GM21723 (cell line): ENCODE data around the gene PHACTR3.

Source experiments
- ATAC-seq: cut with Tn5 transposase; IDR thresholded peaks from one replicate; pipeline ENCODE4 v1.9.1; 2021; ENCODE audit warnings: mild to moderate bottlenecking, moderate library complexity; ENCODE audit not compliant: unreplicated experiment

The PHACTR3 gene

GRCh38 chr20:59895908-59896307, 291.6 kb downstream of the PHACTR3 start:
- no peak for ATAC-seq
